SU-DHL-6 (cell line): Measurements from ENCODE around the gene ADAM10.

Experiments
- H2AFZ ChIP-seq: fragments of 200-600 bp; sonication (generic); 2 replicates; pipeline ENCODE4 v1.6.1; 2014; ENCODE audit warnings: low read depth, mild to moderate bottlenecking, moderate library complexity, mixed read lengths, antibody characterized with exemption, low read length; ENCODE audit not compliant: severe bottlenecking
- H3F3A ChIP-seq: fragments of 200-600 bp; shearing (Covaris generic); 2 replicates; pipeline ENCODE4 v1.6.0; 2016; ENCODE audit warnings: antibody characterized with exemption, mild to moderate bottlenecking; ENCODE audit not compliant: insufficient read depth
- H3K27ac ChIP-seq: fragments of 200-600 bp; sonication (generic); 2 replicates; pipeline ENCODE4 v1.5.1; 2016; ENCODE audit warnings: low read depth, mild to moderate bottlenecking, low read length, moderate library complexity, mixed read lengths
- H3K27me3 ChIP-seq: fragments of 200-600 bp; sonication (generic), shearing (Covaris generic); 2 replicates; pipeline ENCODE4 v1.6.0; 2014; ENCODE audit warnings: mild to moderate bottlenecking, low read length
- H3K36me3 ChIP-seq: fragments of 200-600 bp; sonication (generic); 2 replicates; pipeline ENCODE4 v1.6.1; 2014; ENCODE audit warnings: mild to moderate bottlenecking, low read length, mixed read lengths
- H3K4me2 ChIP-seq: fragments of 300-600, 200-600 bp; shearing (Covaris generic), sonication (generic); 2 replicates; pipeline ENCODE4 v1.6.0; 2014; ENCODE audit warnings: low read length, low read depth, mild to moderate bottlenecking; ENCODE audit not compliant: poor library complexity, severe bottlenecking
- H3K4me3 ChIP-seq: fragments of 200-600 bp; sonication (generic); 2 replicates; pipeline ENCODE4 v1.5.1; 2014; ENCODE audit warnings: antibody characterized with exemption, low read length, mild to moderate bottlenecking, mixed read lengths; ENCODE audit not compliant: insufficient read depth, poor library complexity, severe bottlenecking
- H3K79me2 ChIP-seq: fragments of 200-600 bp; sonication (generic); 2 replicates; pipeline ENCODE4 v1.6.1; 2014; ENCODE audit warnings: mild to moderate bottlenecking, low read length, moderate library complexity; ENCODE audit not compliant: insufficient read depth
- H3K9ac ChIP-seq: fragments of 200-600 bp; sonication (generic); 2 replicates; pipeline ENCODE4 v1.7.0; 2014; ENCODE audit warnings: mild to moderate bottlenecking, low read length
- H3K9me2 ChIP-seq: fragments of 200-600 bp; sonication (generic); replicated peaks from 2 replicates; pipeline ENCODE4 v1.6.1; 2014; ENCODE audit warnings: low read length; ENCODE audit not compliant: insufficient read depth
- H3K9me3 ChIP-seq: fragments of 200-600 bp; sonication (generic); 2 replicates; pipeline ENCODE4 v1.6.1; 2014; ENCODE audit warnings: low read length, mixed read lengths; ENCODE audit not compliant: insufficient read depth
- H4K20me1 ChIP-seq: fragments of 200-600 bp; sonication (generic); 2 replicates; pipeline ENCODE4 v1.6.1; 2014; ENCODE audit warnings: low read depth, mild to moderate bottlenecking, antibody characterized with exemption, low read length, moderate library complexity, mixed read lengths
- EZH2phosphoT487 ChIP-seq: fragments of 200-600 bp; sonication (generic), shearing (Covaris generic); conservative IDR thresholded peaks from 2 replicates; pipeline ENCODE4 v1.6.1; 2018; ENCODE audit warnings: mild to moderate bottlenecking, antibody characterized with exemption, low read length, moderate library complexity, mixed read lengths
- TF ChIP-seq, protein P1 (sequence below): fragments of 200-600 bp; sonication (generic); IDR thresholded peaks from one replicate; pipeline ENCODE4 v1.5.1; 2017; ENCODE audit warnings: antibody characterized with exemption, mild to moderate bottlenecking, low read length, moderate library complexity; ENCODE audit not compliant: insufficient read depth, poor library complexity, severe bottlenecking

The ADAM10 gene

DNA sequence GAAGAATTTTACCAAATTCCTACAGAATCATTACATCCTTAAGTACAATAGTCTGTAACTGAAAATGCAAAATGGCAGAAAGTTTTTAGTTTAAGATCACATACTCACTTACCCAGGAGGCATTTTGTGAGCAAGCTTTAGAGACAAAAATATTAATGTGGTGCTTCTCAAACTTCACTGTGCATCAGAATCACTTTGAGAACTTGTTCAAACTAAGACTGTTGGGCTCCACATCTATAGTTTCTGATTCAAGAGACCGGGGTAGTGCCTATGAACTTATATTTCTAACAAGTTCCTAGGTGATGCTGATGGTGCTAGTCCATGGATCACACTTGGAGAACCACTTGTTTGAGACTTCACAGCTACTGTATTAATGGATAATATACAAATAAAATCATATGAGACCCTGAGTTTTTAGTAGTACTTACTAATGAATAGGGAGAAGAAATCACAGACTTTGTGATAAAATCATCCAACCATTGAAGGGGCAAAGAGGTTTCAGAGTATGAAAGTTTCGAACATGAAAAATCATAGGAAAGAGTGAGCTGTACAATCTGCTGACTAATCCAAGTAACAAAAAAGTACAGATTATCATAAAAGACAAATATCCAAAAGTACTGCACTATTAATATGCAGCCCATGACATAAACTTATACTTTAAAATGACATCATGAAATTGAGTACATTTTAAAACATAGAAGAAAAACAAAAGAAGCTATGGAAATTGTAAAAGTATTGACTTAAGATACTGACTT is 110.3 kb downstream of the ADAM10 start:
- no peaks in the 10 kb centered on the region for H3K79me2 ChIP-seq
- no peaks in the 10 kb centered on the region for H4K20me1 ChIP-seq
- no peak overlapping the region for H3K9ac ChIP-seq
- no peaks in the 10 kb centered on the region; the same call in 1 of the 2 replicates for H3F3A ChIP-seq
- no peak overlapping the region for H3K4me3 ChIP-seq
- H3K9me3 ChIP-seq = no peaks in the 10 kb centered on the region
- no peaks in the 10 kb centered on the region for H3K9me2 ChIP-seq
- H3K27me3 ChIP-seq = no peaks in the 10 kb centered on the region
- peaks cover 13% of the 10 kb centered on the region; the same call in 1 of the 2 replicates for H3K36me3 ChIP-seq
- no peak overlapping the region for H3K27ac ChIP-seq
- no peak overlapping the region for H2AFZ ChIP-seq
- TF ChIP-seq EZH2phosphoT487 = no peak
- TF ChIP-seq, protein P1, sequence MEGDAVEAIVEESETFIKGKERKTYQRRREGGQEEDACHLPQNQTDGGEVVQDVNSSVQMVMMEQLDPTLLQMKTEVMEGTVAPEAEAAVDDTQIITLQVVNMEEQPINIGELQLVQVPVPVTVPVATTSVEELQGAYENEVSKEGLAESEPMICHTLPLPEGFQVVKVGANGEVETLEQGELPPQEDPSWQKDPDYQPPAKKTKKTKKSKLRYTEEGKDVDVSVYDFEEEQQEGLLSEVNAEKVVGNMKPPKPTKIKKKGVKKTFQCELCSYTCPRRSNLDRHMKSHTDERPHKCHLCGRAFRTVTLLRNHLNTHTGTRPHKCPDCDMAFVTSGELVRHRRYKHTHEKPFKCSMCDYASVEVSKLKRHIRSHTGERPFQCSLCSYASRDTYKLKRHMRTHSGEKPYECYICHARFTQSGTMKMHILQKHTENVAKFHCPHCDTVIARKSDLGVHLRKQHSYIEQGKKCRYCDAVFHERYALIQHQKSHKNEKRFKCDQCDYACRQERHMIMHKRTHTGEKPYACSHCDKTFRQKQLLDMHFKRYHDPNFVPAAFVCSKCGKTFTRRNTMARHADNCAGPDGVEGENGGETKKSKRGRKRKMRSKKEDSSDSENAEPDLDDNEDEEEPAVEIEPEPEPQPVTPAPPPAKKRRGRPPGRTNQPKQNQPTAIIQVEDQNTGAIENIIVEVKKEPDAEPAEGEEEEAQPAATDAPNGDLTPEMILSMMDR = no peak
- H3K4me2 ChIP-seq = no peak overlapping the region

DNA sequence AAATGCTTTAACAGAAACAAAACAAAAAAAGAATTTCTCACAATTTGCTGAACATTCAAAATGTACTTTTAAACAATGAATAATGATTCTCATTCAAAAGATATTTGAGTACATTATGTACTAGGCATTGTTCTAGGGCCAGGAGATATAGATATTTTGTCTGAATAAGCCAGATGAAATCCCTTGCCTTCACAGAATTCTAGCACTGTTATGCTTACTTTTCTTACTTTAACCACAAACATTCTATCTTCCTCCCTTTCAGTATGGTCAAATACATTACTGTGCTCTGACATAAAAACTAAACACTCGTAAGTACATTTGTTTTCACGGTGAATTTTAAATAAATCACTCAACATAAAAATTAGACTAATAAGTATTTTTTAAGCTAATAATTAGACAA is 116.7 kb downstream of the ADAM10 start:
- H3K27ac ChIP-seq = no peak overlapping the region
- TF ChIP-seq, protein P1 = no peak
- TF ChIP-seq EZH2phosphoT487 = no peak

DNA sequence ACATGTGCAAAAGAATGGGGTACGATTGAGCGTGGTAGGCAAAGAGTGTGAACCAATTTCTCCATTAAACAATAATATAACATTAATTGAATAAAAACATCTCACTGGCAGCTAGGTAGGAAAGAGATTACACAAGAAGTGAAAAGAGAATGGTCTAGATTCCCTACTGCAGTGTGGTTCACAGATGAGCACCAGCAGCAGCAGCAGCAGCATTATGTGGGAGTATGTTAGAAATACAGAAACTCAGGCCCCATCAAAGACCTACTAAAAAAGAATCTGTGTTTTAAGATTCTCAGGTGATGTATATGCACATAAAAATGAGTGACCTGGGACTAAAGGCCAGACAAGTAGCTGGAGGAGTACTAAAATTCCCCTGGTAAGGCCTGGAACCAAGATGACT is 118.2 kb downstream of the ADAM10 start:
- Histone ChIP-seq H3K79me2 (no peaks in the 10 kb centered on the region), H3K4me3 (no peak overlapping the region), H3K9me3 (no peaks in the 10 kb centered on the region), H2AFZ (no peak overlapping the region), H3K27me3 (no peaks in the 10 kb centered on the region), H4K20me1 (no peaks in the 10 kb centered on the region), H3F3A (no peaks in the 10 kb centered on the region; the same call in 1 of the 2 replicates), H3K36me3 (peaks cover 6% of the 10 kb centered on the region; the same call in 1 of the 2 replicates), H3K9me2 (no peaks in the 10 kb centered on the region), H3K9ac (no peak overlapping the region), H3K4me2 (no peak overlapping the region), H3K27ac (no peak overlapping the region)
- TF ChIP-seq EZH2phosphoT487 = no peak
- TF ChIP-seq, protein P1 = no peak

More for the DNA sequence above, 116.7 kb downstream of the ADAM10 start:
- H3K9ac ChIP-seq = no peak overlapping the region
- H3K4me3 ChIP-seq = no peak overlapping the region
- H3K9me2 ChIP-seq = no peaks in the 10 kb centered on the region
- H3K27me3 ChIP-seq = no peaks in the 10 kb centered on the region
- H3F3A ChIP-seq = no peaks in the 10 kb centered on the region; the same call in 1 of the 2 replicates
- H3K36me3 ChIP-seq = peaks cover 6% of the 10 kb centered on the region; the same call in 1 of the 2 replicates
- H2AFZ ChIP-seq = no peak overlapping the region
- no peak overlapping the region for H3K4me2 ChIP-seq
- H3K79me2 ChIP-seq = no peaks in the 10 kb centered on the region
- H3K9me3 ChIP-seq = no peaks in the 10 kb centered on the region
- no peaks in the 10 kb centered on the region for H4K20me1 ChIP-seq
